ENCODE measurements around the gene CGB7. TPM values are rescaled to one million over a fixed set of nuclear protein-coding genes. Genes with fewer than 3 reads are reported as not detected.
A peak's percentile ranks its signal among the peaks of the same experiment; 100 is the strongest.

The CGB7 gene
- total and polyA plus RNA-seq, 2 of the 13 experiments (the other 11 are each of a cell fraction or from before 2014, with no cell fraction given): 0.07 TPM; not detected in 1

DNA sequence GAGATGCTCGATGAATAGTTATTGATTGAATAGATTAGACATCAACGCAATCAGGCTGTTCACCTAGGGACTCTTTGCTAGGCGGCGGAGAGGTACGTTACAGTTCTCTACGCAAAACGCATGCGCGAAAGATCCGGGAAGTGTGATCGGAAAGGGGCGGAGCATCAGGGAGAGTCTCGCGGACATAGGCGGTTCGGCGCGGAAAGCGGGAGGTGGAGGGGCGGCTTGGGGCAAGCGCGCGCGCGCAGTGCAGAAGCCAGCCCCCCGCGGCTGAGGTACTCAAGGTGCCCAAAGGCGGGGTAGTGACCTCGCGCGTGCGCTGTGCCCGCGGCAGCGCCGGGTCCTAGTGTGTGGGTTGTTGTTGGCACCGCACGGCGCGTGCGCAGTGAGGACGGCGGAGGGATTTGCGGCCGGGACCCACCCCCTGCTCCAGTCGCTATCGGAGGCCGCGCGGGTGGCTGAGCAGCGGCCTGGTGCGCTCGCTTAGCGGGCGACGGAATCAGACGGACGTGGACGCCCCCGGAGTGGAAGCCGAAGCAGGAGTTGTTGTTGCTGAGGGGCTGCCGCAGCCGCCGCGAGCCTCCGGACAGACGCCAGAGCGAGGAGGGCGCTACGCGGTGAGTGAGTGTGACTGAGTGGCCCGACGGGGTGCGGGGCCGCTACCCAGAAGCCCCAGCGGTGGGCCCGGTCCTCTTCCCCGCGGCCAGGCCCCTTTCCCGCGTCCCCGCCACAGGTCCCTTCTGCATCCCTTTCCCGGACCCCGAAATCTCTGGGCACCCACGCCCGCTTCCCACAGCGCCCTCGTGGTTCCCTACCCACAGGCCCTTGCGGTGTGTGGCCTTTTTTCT is 27.7 kb upstream of the CGB7 start, which contains the start of gene SNRNP70 (continued):
- TF ChIP-seq ZNF800 (CRISPR knock-in tag; IDR thresholded peaks at IDR 0.05) (0 out of 2 replicates have a peak, but pooled peaks have one; percentile 57), FOXK1 (CRISPR knock-in tag; IDR thresholded peaks at IDR 0.05; ENCODE audit: borderline replicate concordance, low read depth) (peak; percentile 95), REL (CRISPR knock-in tag; conservative IDR thresholded peaks at IDR 0.05) (no peak), MIXL1 (CRISPR knock-in tag; IDR thresholded peaks at IDR 0.05) (peak; percentile 48), MYC (CRISPR knock-in tag; IDR thresholded peaks at IDR 0.05; ENCODE audit: borderline replicate concordance) (peak; percentile 96), GATAD2A (CRISPR knock-in tag; IDR thresholded peaks at IDR 0.05) (peak; percentile 50; the same call in 1 of the 2 replicates), GABPA (IDR thresholded peaks at IDR 0.05; ENCODE audit: low read depth, low read length) (no peak), GABPA (CRISPR knock-in tag; IDR thresholded peaks at IDR 0.05; ENCODE audit: low read depth) (peak; percentile 44), HMGXB3 (CRISPR knock-in tag; IDR thresholded peaks at IDR 0.05; ENCODE audit: borderline replicate concordance) (peak; percentile 74), TBX2 (CRISPR knock-in tag; IDR thresholded peaks at IDR 0.05; ENCODE audit: borderline replicate concordance) (peak; percentile 80), ZNF883 (CRISPR knock-in tag; IDR thresholded peaks at IDR 0.05; ENCODE audit: not compliant biosample characterization) (peak; percentile 71), FOXO4 (CRISPR knock-in tag; conservative IDR thresholded peaks at IDR 0.05) (no peak), STAT6 (CRISPR knock-in tag; IDR thresholded peaks at IDR 0.05; ENCODE audit: borderline replicate concordance) (no peak; the same call in 1 of the 2 replicates), BHLHE40 (IDR thresholded peaks at IDR 0.05; ENCODE audit: low read length) (no peak; the same call in 1 of the 2 replicates), RAD21 (CRISPR knock-in tag; IDR thresholded peaks at IDR 0.05) (peak; percentile 63), ZNF746 (CRISPR knock-in tag; IDR thresholded peaks at IDR 0.05) (no peak; the same call in 1 of the 2 replicates), ZNF260 (CRISPR knock-in tag; IDR thresholded peaks at IDR 0.05; ENCODE audit: borderline replicate concordance, low read depth) (no peak), RFXANK (CRISPR knock-in tag; IDR thresholded peaks at IDR 0.05) (no peak), HHEX (CRISPR knock-in tag; IDR thresholded peaks at IDR 0.05) (no peak), ZNF12 (CRISPR knock-in tag; IDR thresholded peaks at IDR 0.05) (peak; percentile 21; the same call in 1 of the 2 replicates)
